ENCODE data around the gene CLCN3.
"Not testable (repeated sequence)": the region's sequence is repeated elsewhere in the genome, so short reads cannot be mapped to it uniquely, and the experiment has no call there.

Gene CLCN3

GRCh38 chr4:169664615-169665014 lies 44.2 kb downstream of the CLCN3 start:
- H3K27ac ChIP-seq (ENCODE audit: low read length) = no peak overlapping the region
- H3K36me3 ChIP-seq (ENCODE audit: control insufficient read depth, insufficient read depth, low read length) = no peaks in the 10 kb centered on the region
- H3K4me1 ChIP-seq (ENCODE audit: control insufficient read depth, insufficient read depth, low read length) = no peaks in the 10 kb centered on the region
- H3K27me3 ChIP-seq (ENCODE audit: control insufficient read depth, insufficient read depth, low read length) = no peaks in the 10 kb centered on the region
- no CpG with 5 or more reads among the region's 4 CpGs for WGBS (ENCODE audit: insufficient coverage, insufficient read length)
- H3K9me3 ChIP-seq (ENCODE audit: control insufficient read depth, insufficient read depth, low read length) = no peaks in the 10 kb centered on the region
- no peak overlapping the region for H3K4me3 ChIP-seq (ENCODE audit: low read length)
- DNase-seq (ENCODE audit: low read depth, low spot score) = no peak

GRCh38 chr4:169665046-169665737 lies 44.8 kb downstream of the CLCN3 start:
- H3K4me3 ChIP-seq (ENCODE audit: low read length) = no peak overlapping the region
- H3K36me3 ChIP-seq (ENCODE audit: control insufficient read depth, insufficient read depth, low read length) = no peaks in the 10 kb centered on the region
- DNase-seq (ENCODE audit: low read depth, low spot score) = no peak
- no peaks in the 10 kb centered on the region for H3K9me3 ChIP-seq (ENCODE audit: control insufficient read depth, insufficient read depth, low read length)
- H3K4me1 ChIP-seq (ENCODE audit: control insufficient read depth, insufficient read depth, low read length) = no peaks in the 10 kb centered on the region
- H3K27ac ChIP-seq (ENCODE audit: low read length) = no peak overlapping the region
- no CpG with 5 or more reads among the region's 2 CpGs for WGBS (ENCODE audit: insufficient coverage, insufficient read length)
- H3K27me3 ChIP-seq (ENCODE audit: control insufficient read depth, insufficient read depth, low read length) = no peaks in the 10 kb centered on the region

GRCh38 chr4:169668069-169668721 lies 47.8 kb downstream of the CLCN3 start:
- H3K27me3 ChIP-seq (ENCODE audit: control insufficient read depth, insufficient read depth, low read length) = no peaks in the 10 kb centered on the region
- H3K4me1 ChIP-seq (ENCODE audit: control insufficient read depth, insufficient read depth, low read length) = no peaks in the 10 kb centered on the region
- H3K9me3 ChIP-seq (ENCODE audit: control insufficient read depth, insufficient read depth, low read length) = no peaks in the 10 kb centered on the region
- no peak overlapping the region for H3K27ac ChIP-seq (ENCODE audit: low read length)
- no peaks in the 10 kb centered on the region for H3K36me3 ChIP-seq (ENCODE audit: control insufficient read depth, insufficient read depth, low read length)
- no peak overlapping the region for H3K4me3 ChIP-seq (ENCODE audit: low read length)
- no CpG with 5 or more reads among the region's 6 CpGs for WGBS (ENCODE audit: insufficient coverage, insufficient read length)
- no peak for DNase-seq (ENCODE audit: low read depth, low spot score)

GRCh38 chr4:169675825-169676224 lies 55.4 kb downstream of the CLCN3 start:
- Histone ChIP-seq H3K27ac (ENCODE audit: low read length) (no peak overlapping the region), H3K9me3 (ENCODE audit: control insufficient read depth, insufficient read depth, low read length) (no peaks in the 10 kb centered on the region), H3K36me3 (ENCODE audit: control insufficient read depth, insufficient read depth, low read length) (no peaks in the 10 kb centered on the region), H3K27me3 (ENCODE audit: control insufficient read depth, insufficient read depth, low read length) (no peaks in the 10 kb centered on the region), H3K4me3 (ENCODE audit: low read length) (no peak overlapping the region), H3K4me1 (ENCODE audit: control insufficient read depth, insufficient read depth, low read length) (no peaks in the 10 kb centered on the region)
- DNase-seq (ENCODE audit: low read depth, low spot score) = no peak
- WGBS (ENCODE audit: insufficient coverage, insufficient read length) = no CpG with 5 or more reads among the region's 2 CpGs

- H3K4me1 ChIP-seq (ENCODE audit: control insufficient read depth, insufficient read depth, low read length) = no peaks in the 10 kb centered on the region
- no peaks in the 10 kb centered on the region for H3K9me3 ChIP-seq (ENCODE audit: control insufficient read depth, insufficient read depth, low read length)
- no CpG with 5 or more reads among the region's 2 CpGs for WGBS (ENCODE audit: insufficient coverage, insufficient read length)
- no peaks in the 10 kb centered on the region for H3K36me3 ChIP-seq (ENCODE audit: control insufficient read depth, insufficient read depth, low read length)
- H3K27me3 ChIP-seq (ENCODE audit: control insufficient read depth, insufficient read depth, low read length) = no peaks in the 10 kb centered on the region
- no peak overlapping the region for H3K27ac ChIP-seq (ENCODE audit: low read length)
- no peak overlapping the region for H3K4me3 ChIP-seq (ENCODE audit: low read length)
- DNase-seq (ENCODE audit: low read depth, low spot score) = no peak
Observed at GRCh38 chr4:169677150-169677748, 56.9 kb downstream of the CLCN3 start.

GRCh38 chr4:169678486-169678885 lies 58.1 kb downstream of the CLCN3 start:
- not testable (repeated sequence) for H3K27ac ChIP-seq (ENCODE audit: low read length); H3K9me3 ChIP-seq (ENCODE audit: control insufficient read depth, insufficient read depth, low read length); H3K4me1 ChIP-seq (ENCODE audit: control insufficient read depth, insufficient read depth, low read length); H3K4me3 ChIP-seq (ENCODE audit: low read length); H3K36me3 ChIP-seq (ENCODE audit: control insufficient read depth, insufficient read depth, low read length); H3K27me3 ChIP-seq (ENCODE audit: control insufficient read depth, insufficient read depth, low read length); DNase-seq (ENCODE audit: low read depth, low spot score)
- no CpG with 5 or more reads among the region's 2 CpGs for WGBS (ENCODE audit: insufficient coverage, insufficient read length)

DNA sequence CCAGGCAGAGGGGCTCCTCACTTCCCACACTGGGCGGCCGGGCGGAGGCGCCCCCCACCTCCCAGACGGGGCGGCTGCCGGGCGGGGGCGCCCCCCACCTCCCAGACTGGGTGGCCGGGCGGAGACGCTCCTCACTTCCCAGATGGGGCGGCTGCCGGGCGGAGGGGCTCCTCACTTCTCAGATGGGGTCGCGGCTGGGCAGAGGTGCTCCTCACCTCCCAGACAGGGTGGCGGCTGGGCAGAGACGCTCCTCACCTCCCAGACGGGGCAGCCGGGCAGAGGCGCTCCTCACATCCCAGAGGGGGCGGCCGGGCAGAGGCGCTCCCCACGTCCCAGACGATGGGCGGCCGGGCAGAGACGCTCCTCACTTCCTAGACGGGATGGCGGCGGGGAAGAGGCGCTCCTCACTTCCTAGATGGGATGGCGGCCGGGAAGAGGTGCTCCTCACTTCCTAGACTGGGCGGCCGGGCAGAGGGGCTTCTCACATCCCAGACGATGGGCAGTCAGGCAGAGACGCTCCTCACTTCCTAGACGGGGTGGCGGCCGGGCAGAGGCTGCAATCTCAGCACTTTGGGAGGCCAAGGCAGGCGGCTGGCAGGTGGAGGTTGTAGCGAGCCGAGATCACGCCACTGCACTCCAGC lies 58.7 kb downstream of the CLCN3 start:
- H3K27ac ChIP-seq (ENCODE audit: low read length); H3K9me3 ChIP-seq (ENCODE audit: control insufficient read depth, insufficient read depth, low read length); H3K27me3 ChIP-seq (ENCODE audit: control insufficient read depth, insufficient read depth, low read length); DNase-seq (ENCODE audit: low read depth, low spot score); H3K36me3 ChIP-seq (ENCODE audit: control insufficient read depth, insufficient read depth, low read length); H3K4me3 ChIP-seq (ENCODE audit: low read length); H3K4me1 ChIP-seq (ENCODE audit: control insufficient read depth, insufficient read depth, low read length): not testable (repeated sequence)
- no CpG with 5 or more reads among the region's 47 CpGs for whole genome bisulfite sequencing (ENCODE audit: insufficient coverage, insufficient read length)

GRCh38 chr4:169682372-169683047 lies 62.1 kb downstream of the CLCN3 start:
- Histone ChIP-seq H3K4me1 (ENCODE audit: control insufficient read depth, insufficient read depth, low read length) (no peaks in the 10 kb centered on the region), H3K9me3 (ENCODE audit: control insufficient read depth, insufficient read depth, low read length) (no peaks in the 10 kb centered on the region), H3K4me3 (ENCODE audit: low read length) (no peak overlapping the region), H3K27me3 (ENCODE audit: control insufficient read depth, insufficient read depth, low read length) (no peaks in the 10 kb centered on the region), H3K27ac (ENCODE audit: low read length) (no peak overlapping the region), H3K36me3 (ENCODE audit: control insufficient read depth, insufficient read depth, low read length) (no peaks in the 10 kb centered on the region)
- no peak for DNase-seq (ENCODE audit: low read depth, low spot score)
- no CpG with 5 or more reads among the region's 4 CpGs for WGBS (ENCODE audit: insufficient coverage, insufficient read length)

DNA sequence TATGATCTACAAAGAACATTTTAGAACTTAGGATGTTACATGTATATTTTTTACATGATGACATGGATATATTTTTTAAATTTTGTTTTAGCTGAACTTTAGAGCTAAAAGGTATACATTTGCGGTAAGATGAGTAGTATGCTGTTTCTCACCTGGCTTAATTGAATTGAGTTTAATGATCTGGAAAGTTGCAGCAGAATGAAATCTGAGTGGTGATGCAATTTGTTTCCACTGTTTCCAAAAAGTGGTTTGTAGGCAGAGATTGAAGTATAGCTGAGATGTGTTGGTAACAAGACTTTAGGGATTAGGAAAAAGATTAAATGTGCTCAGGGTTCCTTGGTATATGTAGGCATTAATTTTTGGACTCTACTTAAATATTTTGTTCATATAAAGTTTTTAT lies 69.3 kb downstream of the CLCN3 start:
- Histone ChIP-seq H3K36me3 (ENCODE audit: control insufficient read depth, insufficient read depth, low read length) (0 out of 2 replicates have a peak, but pooled peaks cover 2% of the 10 kb centered on the region), H3K27me3 (ENCODE audit: control insufficient read depth, insufficient read depth, low read length) (no peaks in the 10 kb centered on the region), H3K27ac (ENCODE audit: low read length) (no peak overlapping the region), H3K4me1 (ENCODE audit: control insufficient read depth, insufficient read depth, low read length) (no peaks in the 10 kb centered on the region), H3K4me3 (ENCODE audit: low read length) (no peak overlapping the region), H3K9me3 (ENCODE audit: control insufficient read depth, insufficient read depth, low read length) (no peaks in the 10 kb centered on the region)
- no peak for DNase-seq (ENCODE audit: low read depth, low spot score)
- no CpG with 5 or more reads among the region's 1 CpG for WGBS (ENCODE audit: insufficient coverage, insufficient read length)

DNA sequence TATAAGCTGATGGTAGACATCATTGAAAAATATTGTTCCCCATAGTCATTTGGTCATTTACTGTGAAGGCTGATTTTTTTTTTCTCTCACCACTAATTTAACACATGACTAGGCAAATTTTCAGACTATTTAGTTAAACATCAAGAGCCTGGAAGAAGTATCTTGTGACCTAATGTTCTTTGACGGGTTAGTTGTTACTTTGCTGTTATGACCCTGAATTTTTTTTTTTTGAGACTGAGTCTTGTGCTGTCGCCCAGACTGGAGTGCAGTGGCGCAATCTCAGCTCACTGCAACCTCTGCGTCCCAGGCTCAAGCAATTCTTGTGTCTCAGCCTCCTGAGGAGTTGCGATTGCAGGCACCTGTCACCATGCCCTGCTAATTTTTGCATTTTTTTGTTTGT lies 70.4 kb downstream of the CLCN3 start:
- Histone ChIP-seq H3K9me3 (ENCODE audit: control insufficient read depth, insufficient read depth, low read length) (no peaks in the 10 kb centered on the region), H3K4me1 (ENCODE audit: control insufficient read depth, insufficient read depth, low read length) (no peaks in the 10 kb centered on the region), H3K36me3 (ENCODE audit: control insufficient read depth, insufficient read depth, low read length) (0 out of 2 replicates have a peak, but pooled peaks cover 2% of the 10 kb centered on the region), H3K4me3 (ENCODE audit: low read length) (no peak overlapping the region), H3K27me3 (ENCODE audit: control insufficient read depth, insufficient read depth, low read length) (no peaks in the 10 kb centered on the region), H3K27ac (ENCODE audit: low read length) (no peak overlapping the region)
- WGBS (ENCODE audit: insufficient coverage, insufficient read length) = no CpG with 5 or more reads among the region's 5 CpGs
- DNase-seq (ENCODE audit: low read depth, low spot score) = no peak

All from iPS DF 6.9 (cell line).